Stimulated activated CD4-positive, alpha-beta T cell treated with anti-CD3 and anti-CD28 coated beads, Interleukin-1b, Interleukin-23, amount 100 ng/mL, for 1 hour (primary cell): Measurements from ENCODE around the gene SPC24.
"Not testable (repeated sequence)": the region's sequence is repeated elsewhere in the genome, so short reads cannot be mapped to it uniquely, and the experiment has no call there.

ENCODE experiments used
- DNase-seq, 2 donors: peaks; one replicate each; pipeline ENCODE4 v3.0.0-alpha.2; 2020; ENCODE audit warnings: low read depth in 2 of 2

Gene SPC24

GRCh38 chr19:11125994-11126685 is 29.4 kb downstream of the SPC24 start:
- DNase-seq = peak; percentile 33 to 53

GRCh38 chr19:11124157-11124556 is 31.4 kb downstream of the SPC24 start:
- not testable (repeated sequence) for DNase-seq

GRCh38 chr19:11123114-11123513 is 32.5 kb downstream of the SPC24 start:
- no peak for DNase-seq

- not testable (repeated sequence) for DNase-seq
Measured at GRCh38 chr19:11121963-11122362, 33.6 kb downstream of the SPC24 start.

GRCh38 chr19:11116507-11116906 is 39.1 kb downstream of the SPC24 start:
- no peak for DNase-seq

DNA sequence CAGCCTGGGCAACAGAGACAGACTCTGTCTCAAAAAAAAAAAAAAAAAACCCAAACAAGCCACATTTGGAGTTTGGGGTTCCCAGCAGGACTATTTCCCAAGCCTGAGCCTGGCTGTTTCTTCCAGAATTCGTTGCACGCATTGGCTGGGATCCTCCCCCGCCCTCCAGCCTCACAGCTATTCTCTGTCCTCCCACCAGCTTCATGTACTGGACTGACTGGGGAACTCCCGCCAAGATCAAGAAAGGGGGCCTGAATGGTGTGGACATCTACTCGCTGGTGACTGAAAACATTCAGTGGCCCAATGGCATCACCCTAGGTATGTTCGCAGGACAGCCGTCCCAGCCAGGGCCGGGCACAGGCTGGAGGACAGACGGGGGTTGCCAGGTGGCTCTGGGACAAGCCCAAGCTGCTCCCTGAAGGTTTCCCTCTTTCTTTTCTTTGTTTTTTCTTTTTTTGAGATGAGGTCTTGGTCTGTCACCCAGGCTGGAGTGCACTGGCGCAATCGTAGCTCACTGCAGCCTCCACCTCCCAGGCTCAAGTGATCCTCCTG is 39.6 kb downstream of the SPC24 start:
- DNase-seq = no peak

GRCh38 chr19:11115042-11115441 is 40.5 kb downstream of the SPC24 start:
- no peak for DNase-seq

DNA sequence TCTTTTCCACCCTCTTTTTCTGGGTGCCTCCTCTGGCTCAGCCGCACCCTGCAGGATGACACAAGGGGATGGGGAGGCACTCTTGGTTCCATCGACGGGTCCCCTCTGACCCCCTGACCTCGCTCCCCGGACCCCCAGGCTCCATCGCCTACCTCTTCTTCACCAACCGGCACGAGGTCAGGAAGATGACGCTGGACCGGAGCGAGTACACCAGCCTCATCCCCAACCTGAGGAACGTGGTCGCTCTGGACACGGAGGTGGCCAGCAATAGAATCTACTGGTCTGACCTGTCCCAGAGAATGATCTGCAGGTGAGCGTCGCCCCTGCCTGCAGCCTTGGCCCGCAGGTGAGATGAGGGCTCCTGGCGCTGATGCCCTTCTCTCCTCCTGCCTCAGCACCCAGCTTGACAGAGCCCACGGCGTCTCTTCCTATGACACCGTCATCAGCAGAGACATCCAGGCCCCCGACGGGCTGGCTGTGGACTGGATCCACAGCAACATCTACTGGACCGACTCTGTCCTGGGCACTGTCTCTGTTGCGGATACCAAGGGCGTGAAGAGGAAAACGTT is 42.4 kb downstream of the SPC24 start:
- DNase-seq = no peak

GRCh38 chr19:11111771-11112144 is 43.8 kb downstream of the SPC24 start:
- no peak for DNase-seq

DNA sequence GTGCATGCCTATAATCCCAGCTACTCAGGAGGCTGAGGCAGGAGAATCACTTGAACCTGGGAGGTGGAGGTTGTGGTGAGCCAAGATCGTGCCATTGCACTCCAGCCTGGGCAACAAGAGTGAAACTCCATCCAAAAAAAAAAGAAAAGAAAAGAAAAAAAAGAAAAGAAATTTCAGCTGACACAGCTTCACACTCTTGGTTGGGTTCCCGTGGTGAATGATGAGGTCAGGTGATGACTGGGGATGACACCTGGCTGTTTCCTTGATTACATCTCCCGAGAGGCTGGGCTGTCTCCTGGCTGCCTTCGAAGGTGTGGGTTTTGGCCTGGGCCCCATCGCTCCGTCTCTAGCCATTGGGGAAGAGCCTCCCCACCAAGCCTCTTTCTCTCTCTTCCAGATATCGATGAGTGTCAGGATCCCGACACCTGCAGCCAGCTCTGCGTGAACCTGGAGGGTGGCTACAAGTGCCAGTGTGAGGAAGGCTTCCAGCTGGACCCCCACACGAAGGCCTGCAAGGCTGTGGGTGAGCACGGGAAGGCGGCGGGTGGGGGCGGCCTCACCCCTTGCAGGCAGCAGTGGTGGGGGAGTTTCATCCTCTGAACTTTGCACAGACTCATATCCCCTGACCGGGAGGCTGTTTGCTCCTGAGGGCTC is 44.3 kb downstream of the SPC24 start:
- DNase-seq = no peak

DNA sequence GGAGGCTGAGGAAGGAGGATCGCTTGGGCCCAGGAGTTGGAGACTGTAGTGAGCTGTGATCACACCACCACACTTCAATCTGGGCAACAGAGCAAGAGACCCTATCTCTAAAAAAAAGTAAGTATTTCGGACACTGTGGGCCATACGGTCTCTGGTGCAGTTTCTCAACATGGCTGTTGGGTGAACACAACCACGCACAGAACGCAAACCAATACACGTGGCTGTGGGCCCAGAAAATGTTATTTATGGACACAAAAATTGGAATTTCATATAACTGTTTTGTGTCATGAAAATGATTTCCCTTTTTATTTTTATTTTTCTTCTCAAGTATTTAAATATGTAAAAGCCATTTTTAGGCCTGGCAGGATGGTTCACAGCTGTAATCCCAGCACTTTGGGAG is 46.8 kb downstream of the SPC24 start:
- DNase-seq = no peak

GRCh38 chr19:11106477-11106876 is 49.1 kb downstream of the SPC24 start:
- DNase-seq = no peak

GRCh38 chr19:11105014-11105636 is 50.5 kb downstream of the SPC24 start:
- no peak for DNase-seq

- not testable (repeated sequence) for DNase-seq
Measured at GRCh38 chr19:11103667-11104066, 51.9 kb downstream of the SPC24 start.

DNA sequence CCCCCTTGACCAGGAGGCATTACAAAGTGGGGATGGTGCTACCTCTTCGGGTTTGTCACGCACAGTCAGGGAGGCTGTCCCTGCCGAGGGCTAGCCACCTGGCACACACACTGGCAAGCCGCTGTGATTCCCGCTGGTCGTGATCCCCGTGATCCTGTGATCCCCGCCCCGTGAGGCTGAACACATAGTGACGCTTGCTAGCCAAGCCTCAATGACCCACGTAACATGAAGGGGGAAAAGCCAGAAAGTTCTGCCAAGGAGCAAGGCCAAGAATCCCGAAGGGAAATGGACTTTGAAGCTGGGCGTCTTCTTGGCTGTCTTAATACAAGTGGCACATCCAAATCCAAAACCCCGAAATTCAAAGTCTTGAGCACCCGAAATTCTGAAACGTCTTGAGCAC is 52.6 kb downstream of the SPC24 start:
- DNase-seq = no peak

DNA sequence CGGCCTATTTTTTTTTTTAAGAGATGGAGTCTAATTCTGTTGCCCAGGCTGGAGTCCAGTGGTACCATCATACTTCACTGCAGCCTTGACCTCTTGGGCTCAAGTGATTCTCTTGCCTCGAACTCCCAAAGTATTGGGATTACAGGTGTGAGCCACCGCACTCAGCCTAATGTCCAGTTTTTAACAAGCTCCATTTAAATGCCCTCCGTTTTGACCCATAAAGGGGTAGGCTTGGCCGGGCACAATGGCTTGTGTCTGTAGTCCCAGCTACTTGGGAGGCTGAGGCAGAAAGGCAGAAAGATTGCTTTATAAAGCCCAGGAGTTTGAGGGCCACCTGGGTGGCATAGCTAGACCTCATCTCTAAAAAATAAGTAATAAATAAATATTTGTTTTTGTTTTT is 54.5 kb downstream of the SPC24 start:
- no peak for DNase-seq

DNA sequence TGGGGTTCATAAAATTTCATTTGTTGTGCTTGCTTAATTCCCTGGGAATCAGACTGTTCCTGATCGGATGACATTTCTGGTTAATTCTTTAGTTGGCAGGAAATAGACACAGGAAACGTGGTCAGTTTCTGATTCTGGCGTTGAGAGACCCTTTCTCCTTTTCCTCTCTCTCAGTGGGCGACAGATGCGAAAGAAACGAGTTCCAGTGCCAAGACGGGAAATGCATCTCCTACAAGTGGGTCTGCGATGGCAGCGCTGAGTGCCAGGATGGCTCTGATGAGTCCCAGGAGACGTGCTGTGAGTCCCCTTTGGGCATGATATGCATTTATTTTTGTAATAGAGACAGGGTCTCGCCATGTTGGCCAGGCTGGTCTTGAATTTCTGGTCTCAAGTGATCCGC is 55.5 kb downstream of the SPC24 start:
- DNase-seq = no peak

DNA sequence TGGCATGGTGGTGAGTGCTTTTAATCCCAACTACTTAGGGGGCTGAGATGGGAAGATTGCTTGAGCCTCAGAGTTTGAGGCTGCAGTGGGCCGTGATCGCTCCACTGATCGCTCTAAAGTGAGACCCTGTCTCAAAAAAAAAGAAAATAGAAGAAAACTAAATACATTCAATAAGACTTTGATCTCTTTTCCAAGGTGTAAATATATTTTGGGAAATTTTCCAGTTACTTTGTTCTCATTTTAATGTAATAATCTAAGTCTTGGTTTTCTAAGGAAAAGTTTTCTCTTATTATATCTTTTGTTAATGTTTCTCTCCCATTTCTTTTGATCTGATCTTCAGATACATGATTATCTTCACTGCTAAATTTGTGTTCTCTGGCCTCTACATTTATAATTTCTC is 56.7 kb downstream of the SPC24 start:
- DNase-seq = no peak

DNA sequence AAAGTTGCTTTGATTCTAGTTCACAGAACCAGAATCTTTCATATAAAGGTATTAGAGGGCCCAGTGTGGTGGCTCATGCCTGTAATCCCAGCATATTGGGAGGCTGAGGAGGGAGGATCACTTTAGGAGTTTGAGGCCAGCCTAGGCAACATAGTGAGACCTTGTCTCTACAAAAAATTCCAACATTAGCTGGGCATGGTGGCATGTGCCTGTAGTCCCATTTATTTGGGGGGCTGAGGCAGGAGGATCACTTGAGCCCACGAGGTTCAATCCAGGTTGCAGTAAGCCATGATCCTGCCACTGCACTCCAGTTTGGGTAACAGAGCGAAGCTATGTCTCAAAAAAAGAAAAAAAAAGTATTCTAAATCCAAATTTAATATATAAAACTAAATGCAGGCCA is 57.3 kb downstream of the SPC24 start:
- DNase-seq = no peak

DNA sequence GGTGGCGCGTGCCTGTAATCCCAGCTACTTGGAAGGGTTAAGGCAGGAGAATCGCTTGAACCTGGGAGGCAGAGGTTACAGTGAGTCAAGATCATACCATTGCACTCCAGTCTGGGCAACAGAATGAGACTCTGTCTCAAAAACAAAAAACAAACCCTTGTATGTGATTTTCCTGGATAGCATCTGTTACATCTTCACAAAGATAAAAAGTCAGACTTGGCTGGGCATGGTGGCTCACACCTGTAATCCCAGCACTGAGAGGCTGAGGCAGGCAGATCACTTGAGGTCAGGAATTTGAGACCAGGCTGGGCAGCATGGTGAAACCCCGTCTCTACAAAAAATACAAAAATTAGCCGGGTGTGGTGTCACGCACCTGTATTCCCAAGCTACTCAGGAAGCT is 58.2 kb downstream of the SPC24 start:
- DNase-seq = not testable (repeated sequence)

DNA sequence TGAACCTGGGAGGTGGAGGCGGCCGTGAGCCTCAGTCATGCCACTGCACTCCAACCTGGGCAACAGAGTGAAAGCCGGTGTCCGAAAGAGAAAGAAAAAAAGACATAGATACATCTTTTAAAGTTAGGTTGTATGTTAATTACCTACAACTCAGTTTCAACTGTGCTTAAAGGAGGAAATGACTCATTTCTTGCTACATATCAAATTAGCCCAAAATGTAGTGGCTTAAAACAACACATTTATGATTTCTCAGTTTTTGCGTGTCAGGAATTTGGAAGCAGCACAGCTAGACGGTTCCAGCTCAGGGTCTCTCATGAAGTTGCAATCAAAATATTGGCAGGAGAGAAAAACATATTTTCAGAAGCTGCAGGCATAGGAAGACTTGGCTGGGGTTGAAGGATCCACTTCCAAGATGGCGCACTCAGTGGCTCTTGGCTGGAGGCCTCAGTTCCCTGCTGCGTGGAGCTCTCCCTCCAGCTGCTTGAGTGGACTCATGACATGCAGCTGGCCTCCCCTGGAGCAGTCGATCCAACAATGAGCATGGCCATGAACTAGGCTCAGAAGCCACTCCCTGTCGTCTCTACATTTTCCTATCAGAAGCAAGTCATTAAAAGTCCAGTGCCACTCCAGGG is 59.3 kb downstream of the SPC24 start:
- DNase-seq = no peak
